Activated CD4-positive, CD25-positive, alpha-beta regulatory T cell treated with anti-CD3 and anti-CD28 coated beads, Interleukin-2, amount 50 U/mL, for 72 hours (primary cell): Measurements from ENCODE around the gene DECR2.
"Not testable (repeated sequence)": the region's sequence is repeated elsewhere in the genome, so short reads cannot be mapped to it uniquely, and the experiment has no call there.

Experiments used
- DNase-seq: peaks from one replicate; pipeline ENCODE4 v3.0.0; 2021

DECR2 gene, protein sequence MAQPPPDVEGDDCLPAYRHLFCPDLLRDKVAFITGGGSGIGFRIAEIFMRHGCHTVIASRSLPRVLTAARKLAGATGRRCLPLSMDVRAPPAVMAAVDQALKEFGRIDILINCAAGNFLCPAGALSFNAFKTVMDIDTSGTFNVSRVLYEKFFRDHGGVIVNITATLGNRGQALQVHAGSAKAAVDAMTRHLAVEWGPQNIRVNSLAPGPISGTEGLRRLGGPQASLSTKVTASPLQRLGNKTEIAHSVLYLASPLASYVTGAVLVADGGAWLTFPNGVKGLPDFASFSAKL

GRCh38 chr16:401468-402348 lies at the start of gene DECR2:
Gene DECR2 (plus strand): TSS chr16:401885. CDS start chr16:401964, 79 bp downstream.
- DNase-seq = peak; percentile 95

DNA sequence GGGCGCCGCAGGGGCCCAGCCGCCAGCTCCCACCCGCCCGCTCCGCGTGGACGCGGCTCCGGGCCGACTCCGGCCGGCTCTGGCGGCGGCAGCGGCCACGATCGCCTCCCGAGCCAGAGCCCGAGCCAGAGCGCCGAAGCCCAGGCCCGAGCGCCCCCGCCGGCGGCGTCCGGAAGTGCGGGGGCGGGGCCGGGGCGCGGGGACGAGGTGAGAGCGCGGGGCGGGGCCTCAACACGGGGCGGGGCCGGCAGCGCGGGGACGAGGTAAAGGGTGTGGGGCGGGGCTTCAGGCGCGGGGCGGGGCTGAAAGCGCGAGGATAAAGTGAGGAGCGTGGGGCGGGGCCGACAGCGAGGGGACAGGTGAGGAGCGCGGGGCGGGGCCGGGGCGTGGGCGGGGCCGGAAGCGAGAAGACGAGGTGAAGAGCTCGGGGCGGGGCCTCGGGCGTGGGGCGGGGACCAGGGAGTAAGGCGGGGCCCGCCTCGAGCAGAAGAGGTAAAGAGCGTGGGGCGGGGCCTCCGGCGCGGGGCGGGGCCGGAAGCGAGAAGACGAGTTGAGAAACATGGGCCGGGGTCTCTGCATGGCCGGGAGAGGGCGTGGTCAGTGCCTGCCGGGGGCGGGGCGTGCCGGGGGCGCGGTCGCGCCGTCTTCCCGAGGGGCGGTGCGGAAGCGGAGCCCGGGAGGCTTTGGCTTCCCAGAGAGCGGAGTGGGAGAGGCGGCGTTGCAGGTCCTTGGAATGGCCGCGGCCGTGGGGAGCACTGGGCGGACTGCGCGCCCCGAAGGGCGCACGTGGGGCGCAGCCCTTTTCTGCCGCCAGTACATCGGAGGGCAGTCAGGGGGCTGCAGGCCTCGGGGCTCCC lies 48.9 kb upstream of the DECR2 start, which contains the start of gene AXIN1:
Gene AXIN1, minus strand, starts transcription at position 177 of the 857 bp plus-strand sequence. CDS start 5,698 bp downstream, outside the sequence.
- DNase-seq = peak; percentile 100

DNA sequence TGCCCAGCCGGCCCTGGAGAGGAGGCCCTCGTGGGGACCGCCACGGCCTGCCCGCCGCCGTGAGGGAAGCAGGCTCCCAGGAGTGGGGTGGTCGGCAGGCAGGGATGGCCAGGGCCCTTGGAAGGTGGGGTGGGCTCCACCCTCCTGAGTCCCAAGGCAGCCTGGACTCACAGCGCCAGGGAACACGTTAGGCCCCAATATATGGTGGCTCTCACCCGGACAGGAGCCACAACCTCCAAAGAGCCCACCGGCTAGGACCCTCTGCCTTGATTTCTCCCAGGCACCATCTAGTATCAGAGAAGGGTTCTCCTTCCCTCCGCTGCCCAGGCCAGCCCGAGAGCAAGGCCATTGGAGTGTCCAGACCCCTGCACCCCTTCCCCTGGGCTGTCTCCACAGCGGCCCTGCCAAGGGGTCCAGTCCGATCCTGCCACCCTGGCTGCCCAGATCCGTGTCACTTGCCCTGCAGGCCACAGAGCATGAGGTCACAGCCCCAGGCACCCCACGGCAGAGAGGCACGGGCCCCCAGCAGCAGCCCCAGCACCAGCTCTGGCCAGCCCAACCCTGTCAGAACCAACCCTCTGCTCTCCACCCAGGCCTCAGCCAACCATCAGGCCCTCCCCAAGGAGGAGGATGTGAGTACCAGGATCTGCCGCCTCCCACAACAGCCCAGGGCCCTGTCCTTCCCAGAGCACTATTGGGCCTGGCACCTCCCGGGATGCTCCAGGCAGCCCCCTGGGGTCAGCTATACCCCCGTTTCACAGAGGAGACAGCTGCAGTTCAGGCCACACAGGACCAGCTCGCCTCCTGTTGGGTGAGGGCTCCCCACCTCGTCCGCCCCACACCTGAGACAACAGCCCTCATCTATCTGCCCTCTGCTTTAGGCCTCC lies 48.0 kb upstream of the DECR2 start:
- no peak for DNase-seq

GRCh38 chr16:354291-354881 lies 47.3 kb upstream of the DECR2 start:
- no peak for DNase-seq

DNA sequence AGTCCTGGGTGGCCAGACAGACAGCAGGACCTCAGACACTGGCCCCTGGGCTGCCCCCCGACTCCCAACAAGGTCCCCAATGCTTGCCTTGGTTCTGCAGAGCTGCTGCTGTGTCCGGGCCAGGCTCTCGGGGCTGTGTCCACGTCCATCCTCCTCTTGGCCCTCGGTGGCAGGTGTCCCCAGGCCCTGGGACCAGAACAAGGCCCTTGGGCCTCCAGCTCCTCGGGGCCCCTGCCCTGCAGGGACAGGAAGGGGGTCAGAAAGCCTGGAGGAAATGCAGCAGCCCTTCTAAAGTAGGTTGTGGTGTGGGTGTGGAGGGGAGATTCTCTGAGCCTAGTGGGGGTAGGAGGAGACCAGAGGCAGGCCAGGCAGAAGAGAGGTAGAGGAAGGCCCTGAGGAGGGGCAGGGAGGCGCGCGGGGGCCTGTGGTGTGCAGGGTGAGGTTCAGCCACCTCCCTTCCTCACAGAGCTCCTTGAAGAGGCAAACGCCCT lies 46.7 kb upstream of the DECR2 start:
- DNase-seq = no peak

GRCh38 chr16:356741-357140 lies 44.9 kb upstream of the DECR2 start:
- no peak for DNase-seq

GRCh38 chr16:359067-359763 lies 42.5 kb upstream of the DECR2 start:
- DNase-seq = no peak

DNA sequence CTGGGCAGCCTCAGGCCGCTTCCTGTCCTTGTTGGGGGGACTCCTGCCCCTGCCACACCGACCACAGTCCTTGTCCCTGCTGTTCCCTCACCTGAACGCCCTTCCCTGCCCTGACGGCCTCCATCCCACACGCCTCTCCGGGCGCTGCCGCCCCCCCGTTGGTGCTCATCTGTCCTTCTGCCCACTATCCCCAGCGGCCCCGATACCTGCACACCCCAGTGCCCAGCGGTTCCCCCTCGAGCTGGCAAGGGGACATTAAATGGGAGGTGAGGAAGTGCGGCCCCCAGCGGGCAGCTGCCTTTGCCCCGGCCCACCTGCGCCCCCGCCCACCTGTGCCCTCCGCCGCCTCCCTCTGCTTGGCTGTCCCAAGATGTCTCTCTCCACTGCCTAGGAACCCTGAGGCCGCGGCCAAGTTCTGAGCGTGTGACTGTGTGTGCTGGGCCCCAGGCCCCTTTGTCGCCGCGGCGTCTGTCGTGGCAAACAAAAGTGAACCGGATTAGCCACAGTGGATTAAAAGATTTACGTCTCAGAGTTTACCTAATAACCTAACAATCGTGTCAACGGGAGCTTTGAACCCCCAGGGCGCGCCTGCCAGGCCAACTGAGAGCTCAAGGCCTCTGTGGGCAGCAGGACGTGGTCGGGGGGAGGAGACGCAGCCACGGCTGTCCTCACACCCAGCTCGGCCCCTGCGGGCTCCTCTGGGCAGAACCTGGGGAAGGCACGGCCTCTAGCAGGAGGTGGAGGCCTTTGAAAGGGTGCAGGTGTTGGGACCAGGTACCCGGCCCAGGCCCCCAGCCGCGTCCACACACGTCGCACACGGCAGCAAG lies 41.6 kb upstream of the DECR2 start:
- DNase-seq = no peak

GRCh38 chr16:360698-361336 lies 40.9 kb upstream of the DECR2 start:
- DNase-seq = no peak

DNA sequence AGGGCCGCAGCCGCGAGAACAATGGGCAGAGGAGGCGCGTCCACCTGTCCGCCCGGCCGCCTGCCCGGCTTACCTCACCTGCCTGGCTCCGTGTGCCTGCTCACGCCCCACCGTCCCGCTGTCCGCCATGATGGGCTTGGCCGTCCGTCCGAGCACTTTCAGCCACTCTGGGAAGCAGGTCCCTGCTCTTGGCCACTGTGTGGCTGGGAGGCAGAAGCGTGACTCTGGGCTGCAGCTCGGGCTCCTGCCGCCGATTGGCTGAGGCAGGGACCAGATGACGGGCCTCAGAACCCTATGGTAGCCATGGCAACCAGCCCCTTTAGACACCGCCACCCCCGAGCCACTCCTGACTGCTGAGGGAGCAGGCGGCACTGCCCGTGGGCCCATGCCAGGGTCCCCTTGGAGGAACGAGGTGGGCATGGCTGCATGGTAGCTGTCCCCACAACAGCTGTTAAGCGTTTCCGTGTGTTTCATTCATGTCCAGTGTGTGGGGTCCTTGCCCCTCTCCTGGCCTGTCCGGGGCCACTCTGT lies 40.3 kb upstream of the DECR2 start:
- no peak for DNase-seq

- DNase-seq = peak; percentile 74
These were observed 39.6 kb upstream of the DECR2 start for GRCh38 chr16:361872-362701.

- not testable (repeated sequence) for DNase-seq
These were observed 39.0 kb upstream of the DECR2 start for GRCh38 chr16:362702-362999.

DNA sequence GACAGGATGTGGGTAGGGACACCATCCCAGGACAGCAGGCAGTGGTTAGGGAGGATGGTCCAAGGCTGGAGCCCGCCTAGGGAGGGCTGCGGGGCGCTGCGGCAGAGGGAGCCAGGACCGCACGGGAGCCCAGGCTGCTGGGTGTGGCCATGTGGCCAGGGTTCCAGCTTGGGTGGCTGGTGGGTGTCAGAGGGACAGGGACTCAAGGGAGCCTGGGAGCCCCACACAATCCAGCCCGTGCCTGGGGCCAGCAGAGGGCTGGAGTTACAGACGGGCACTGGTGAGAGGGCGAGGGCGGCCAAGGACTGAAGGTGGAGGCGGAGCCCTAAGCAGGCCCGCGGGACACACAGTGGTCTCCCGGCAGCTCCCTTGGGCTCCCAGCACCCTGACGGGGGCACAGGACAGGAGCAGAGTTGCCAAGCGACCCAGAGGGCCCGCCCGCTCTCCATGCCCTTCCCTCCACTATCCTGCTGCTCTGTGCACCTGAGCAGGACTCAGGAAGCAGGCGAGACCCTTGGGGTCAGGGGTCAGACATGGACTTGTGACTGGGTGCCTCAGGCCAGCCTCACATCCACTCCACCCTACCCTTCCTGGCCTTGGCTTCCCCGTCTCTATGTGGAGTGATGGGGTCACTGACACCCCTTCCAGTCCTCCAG lies 38.4 kb upstream of the DECR2 start:
- DNase-seq = no peak

GRCh38 chr16:363766-364490 lies 37.8 kb upstream of the DECR2 start:
- no peak for DNase-seq

- DNase-seq = no peak
These were observed 36.8 kb upstream of the DECR2 start for GRCh38 chr16:364595-365491.

DNA sequence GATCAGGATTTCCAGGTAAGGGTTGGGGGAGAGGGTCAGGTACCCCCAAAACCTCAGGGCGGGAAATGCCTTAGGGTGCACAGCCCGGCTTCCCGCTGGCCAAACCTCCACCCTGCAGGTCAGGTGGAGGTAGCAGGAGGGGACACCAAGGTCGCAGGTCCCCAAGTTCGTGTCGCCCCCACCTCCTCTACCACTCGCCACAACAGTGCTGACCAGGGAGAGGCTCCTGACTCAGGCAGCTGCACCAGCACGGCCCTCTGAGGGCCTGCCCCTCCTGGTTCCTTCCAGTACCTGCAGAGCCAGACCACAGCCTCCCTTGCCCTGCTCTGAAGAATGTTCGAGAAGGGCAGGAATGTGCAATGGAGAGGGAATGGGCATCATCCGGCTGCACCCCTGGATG lies 35.2 kb upstream of the DECR2 start:
- DNase-seq = no peak
